A673 (cell line): ENCODE measurements around the gene TOMM7.

Experiments used
- EZH2 ChIP-seq: fragments of 200-600 bp; sonication (generic); IDR thresholded peaks from 2 replicates; pipeline ENCODE4 v1.6.1; 2017; ENCODE audit warnings: borderline replicate concordance, low read depth, mild to moderate bottlenecking, mixed read lengths, antibody characterized with exemption, low read length; ENCODE audit not compliant: poor library complexity, severe bottlenecking
- TF ChIP-seq, protein P1 (sequence below): fragments of 300-800, 200-600 bp; sonication (generic); conservative IDR thresholded peaks from 2 replicates; pipeline ENCODE4 v1.5.1; 2017; ENCODE audit warnings: low read depth, mild to moderate bottlenecking, antibody characterized with exemption, low read length, moderate library complexity, mixed read lengths

DNA sequence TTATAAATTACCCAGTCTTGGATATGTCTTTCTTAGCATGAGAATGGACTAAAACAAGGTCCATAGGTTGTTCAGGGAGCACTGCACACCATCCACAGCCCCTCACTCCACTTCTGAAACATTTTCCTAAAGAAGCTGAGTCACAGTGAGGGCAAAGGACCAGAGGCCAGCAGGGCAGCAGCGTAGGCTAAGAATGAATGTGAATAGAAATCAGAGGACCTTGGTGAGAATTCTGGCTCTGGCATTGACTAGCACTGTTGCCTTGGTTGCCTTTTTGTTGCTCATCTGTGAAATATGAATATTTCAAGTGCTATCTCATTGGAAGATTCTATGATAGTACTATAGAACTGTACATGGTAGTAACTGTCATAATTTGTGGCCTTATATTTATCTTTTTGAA, 41.7 kb upstream of the TOMM7 start:
- TF ChIP-seq, protein P1, sequence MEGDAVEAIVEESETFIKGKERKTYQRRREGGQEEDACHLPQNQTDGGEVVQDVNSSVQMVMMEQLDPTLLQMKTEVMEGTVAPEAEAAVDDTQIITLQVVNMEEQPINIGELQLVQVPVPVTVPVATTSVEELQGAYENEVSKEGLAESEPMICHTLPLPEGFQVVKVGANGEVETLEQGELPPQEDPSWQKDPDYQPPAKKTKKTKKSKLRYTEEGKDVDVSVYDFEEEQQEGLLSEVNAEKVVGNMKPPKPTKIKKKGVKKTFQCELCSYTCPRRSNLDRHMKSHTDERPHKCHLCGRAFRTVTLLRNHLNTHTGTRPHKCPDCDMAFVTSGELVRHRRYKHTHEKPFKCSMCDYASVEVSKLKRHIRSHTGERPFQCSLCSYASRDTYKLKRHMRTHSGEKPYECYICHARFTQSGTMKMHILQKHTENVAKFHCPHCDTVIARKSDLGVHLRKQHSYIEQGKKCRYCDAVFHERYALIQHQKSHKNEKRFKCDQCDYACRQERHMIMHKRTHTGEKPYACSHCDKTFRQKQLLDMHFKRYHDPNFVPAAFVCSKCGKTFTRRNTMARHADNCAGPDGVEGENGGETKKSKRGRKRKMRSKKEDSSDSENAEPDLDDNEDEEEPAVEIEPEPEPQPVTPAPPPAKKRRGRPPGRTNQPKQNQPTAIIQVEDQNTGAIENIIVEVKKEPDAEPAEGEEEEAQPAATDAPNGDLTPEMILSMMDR = no peak
- TF ChIP-seq EZH2 = no peak
